Lower lobe of right lung (tissue), 2 donors: ENCODE results near the gene FAM184B. TPM values are rescaled to one million over a fixed set of nuclear protein-coding genes. Genes with fewer than 3 reads are reported as not detected.

Experiments used
- ATAC-seq, 2 donors: fragments of 200-7000 bp; cut with Tn5 transposase; one replicate each; pipeline ENCODE4 v1.9.1; 2020 to 2022; ENCODE audit warnings: mild to moderate bottlenecking in 2 of 2, moderate library complexity in 2 of 2
- DNase-seq: peaks from one replicate; pipeline ENCODE4 v3.0.0-alpha.2; 2020
- H3K27ac ChIP-seq: fragments of 200-600 bp; one replicate; pipeline ENCODE4 v1.8.0; 2022
- H3K27me3 ChIP-seq: fragments of 200-600 bp; one replicate; pipeline ENCODE4 v1.8.0; 2022; ENCODE audit warnings: low read depth
- H3K36me3 ChIP-seq: fragments of 200-600 bp; one replicate; pipeline ENCODE4 v1.8.0; 2022; ENCODE audit warnings: mild to moderate bottlenecking
- H3K4me1 ChIP-seq: fragments of 200-600 bp; one replicate; pipeline ENCODE4 v1.8.0; 2022
- H3K4me3 ChIP-seq: fragments of 200-600 bp; one replicate; pipeline ENCODE4 v1.8.0; 2022; ENCODE audit warnings: mild to moderate bottlenecking
- H3K9me3 ChIP-seq: fragments of 200-600 bp; one replicate; pipeline ENCODE4 v1.8.0; 2022
- intact Hi-C: fragments of 100-400 bp; cut with DNase I; formaldehyde crosslinking; loops from one replicate; pipeline ENCODE4 v1.11.0; 2022
- total RNA-seq: library from RNA; stranded (reverse); fragmentation: NEBNext Ultra II Directional; extraction: Animal tissue kit (Norgen Biotek cat#: 25700); gene quantifications from one replicate; pipeline ENCODE4 v1.2.1, GENCODE V29; 2021
- TF ChIP-seq, protein P1 (sequence below): fragments of 200-600 bp; IDR thresholded peaks from one replicate; pipeline ENCODE4 v1.8.0; 2022; ENCODE audit warnings: antibody characterized with exemption, mild to moderate bottlenecking
- donor health status: DM: no; HTN: yes; CAD: no; lungs with severe emphysema.

Gene FAM184B
- total RNA-seq, 1 donor from 2014 or later: 0.24 TPM

GRCh38 chr4:17814140-17814539 lies 32.7 kb upstream of the FAM184B start:
- no peak for DNase-seq
- TF ChIP-seq, protein P1, sequence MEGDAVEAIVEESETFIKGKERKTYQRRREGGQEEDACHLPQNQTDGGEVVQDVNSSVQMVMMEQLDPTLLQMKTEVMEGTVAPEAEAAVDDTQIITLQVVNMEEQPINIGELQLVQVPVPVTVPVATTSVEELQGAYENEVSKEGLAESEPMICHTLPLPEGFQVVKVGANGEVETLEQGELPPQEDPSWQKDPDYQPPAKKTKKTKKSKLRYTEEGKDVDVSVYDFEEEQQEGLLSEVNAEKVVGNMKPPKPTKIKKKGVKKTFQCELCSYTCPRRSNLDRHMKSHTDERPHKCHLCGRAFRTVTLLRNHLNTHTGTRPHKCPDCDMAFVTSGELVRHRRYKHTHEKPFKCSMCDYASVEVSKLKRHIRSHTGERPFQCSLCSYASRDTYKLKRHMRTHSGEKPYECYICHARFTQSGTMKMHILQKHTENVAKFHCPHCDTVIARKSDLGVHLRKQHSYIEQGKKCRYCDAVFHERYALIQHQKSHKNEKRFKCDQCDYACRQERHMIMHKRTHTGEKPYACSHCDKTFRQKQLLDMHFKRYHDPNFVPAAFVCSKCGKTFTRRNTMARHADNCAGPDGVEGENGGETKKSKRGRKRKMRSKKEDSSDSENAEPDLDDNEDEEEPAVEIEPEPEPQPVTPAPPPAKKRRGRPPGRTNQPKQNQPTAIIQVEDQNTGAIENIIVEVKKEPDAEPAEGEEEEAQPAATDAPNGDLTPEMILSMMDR: no peak
- H3K27me3 ChIP-seq: no peaks in the 10 kb centered on the region
- H3K27ac ChIP-seq: no peak overlapping the region
- no peaks in the 10 kb centered on the region for H3K9me3 ChIP-seq
- ATAC-seq: no peak
- intact Hi-C loops: loop anchor here (10.0 kb wide), 2 partner anchors 551 to 781 kb away; no protein-coding TSS in a partner anchor
- H3K4me1 ChIP-seq: peaks cover 13% of the 10 kb centered on the region
- no peaks in the 10 kb centered on the region for H3K36me3 ChIP-seq
- H3K4me3 ChIP-seq: no peak overlapping the region

GRCh38 chr4:17812801-17813200 lies 31.4 kb upstream of the FAM184B start:
- TF ChIP-seq, protein P1: no peak
- ATAC-seq (no peak), DNase-seq (no peak)
- Histone ChIP-seq H3K27me3 (no peaks in the 10 kb centered on the region), H3K4me3 (no peak overlapping the region), H3K36me3 (no peaks in the 10 kb centered on the region), H3K9me3 (no peaks in the 10 kb centered on the region), H3K4me1 (peaks cover 26% of the 10 kb centered on the region), H3K27ac (no peak overlapping the region)
- intact Hi-C loops: loop anchor here (10.0 kb wide), 2 partner anchors 552 to 782 kb away; no protein-coding TSS in a partner anchor

DNA sequence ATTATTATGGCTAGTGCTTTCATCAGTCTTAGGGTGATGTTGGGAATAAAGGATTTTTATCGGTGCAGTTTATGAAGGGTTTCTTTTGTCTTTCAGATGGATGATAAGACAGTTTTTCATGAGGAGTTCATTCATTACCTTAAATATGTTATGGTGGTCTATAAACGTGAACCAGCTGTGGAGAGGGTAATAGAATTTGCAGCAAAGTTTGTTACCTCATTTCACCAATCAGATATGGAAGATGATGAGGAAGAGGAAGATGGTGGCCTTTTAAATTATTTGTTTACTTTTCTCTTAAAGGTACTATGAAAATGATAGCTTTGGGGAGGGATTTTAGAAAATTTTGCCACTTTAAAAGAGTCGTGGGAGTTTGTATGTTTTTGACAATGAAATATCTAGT lies 30.7 kb upstream of the FAM184B start:
- no peaks in the 10 kb centered on the region for H3K27me3 ChIP-seq
- no peaks in the 10 kb centered on the region for H3K9me3 ChIP-seq
- TF ChIP-seq, protein P1: no peak
- ATAC-seq (no peak), DNase-seq (no peak)
- intact Hi-C loops: loop anchor here (10.0 kb wide), 2 partner anchors 553 to 783 kb away; no protein-coding TSS in a partner anchor
- H3K4me3 ChIP-seq: no peak overlapping the region
- no peaks in the 10 kb centered on the region for H3K36me3 ChIP-seq
- H3K27ac ChIP-seq: no peak overlapping the region
- H3K4me1 ChIP-seq: peaks cover 33% of the 10 kb centered on the region

GRCh38 chr4:17811078-17811603 lies 29.7 kb upstream of the FAM184B start:
- ATAC-seq (peak; percentile 19 to 21), DNase-seq (no peak)
- Histone ChIP-seq H3K9me3 (no peaks in the 10 kb centered on the region), H3K27me3 (no peaks in the 10 kb centered on the region), H3K27ac (no peak overlapping the region), H3K36me3 (no peaks in the 10 kb centered on the region), H3K4me1 (peaks cover 42% of the 10 kb centered on the region), H3K4me3 (peak overlapping the region; percentile 79)
- intact Hi-C loops: loop anchor here (10.0 kb wide), 2 partner anchors 554 to 784 kb away; no protein-coding TSS in a partner anchor
- TF ChIP-seq, protein P1: no peak

DNA sequence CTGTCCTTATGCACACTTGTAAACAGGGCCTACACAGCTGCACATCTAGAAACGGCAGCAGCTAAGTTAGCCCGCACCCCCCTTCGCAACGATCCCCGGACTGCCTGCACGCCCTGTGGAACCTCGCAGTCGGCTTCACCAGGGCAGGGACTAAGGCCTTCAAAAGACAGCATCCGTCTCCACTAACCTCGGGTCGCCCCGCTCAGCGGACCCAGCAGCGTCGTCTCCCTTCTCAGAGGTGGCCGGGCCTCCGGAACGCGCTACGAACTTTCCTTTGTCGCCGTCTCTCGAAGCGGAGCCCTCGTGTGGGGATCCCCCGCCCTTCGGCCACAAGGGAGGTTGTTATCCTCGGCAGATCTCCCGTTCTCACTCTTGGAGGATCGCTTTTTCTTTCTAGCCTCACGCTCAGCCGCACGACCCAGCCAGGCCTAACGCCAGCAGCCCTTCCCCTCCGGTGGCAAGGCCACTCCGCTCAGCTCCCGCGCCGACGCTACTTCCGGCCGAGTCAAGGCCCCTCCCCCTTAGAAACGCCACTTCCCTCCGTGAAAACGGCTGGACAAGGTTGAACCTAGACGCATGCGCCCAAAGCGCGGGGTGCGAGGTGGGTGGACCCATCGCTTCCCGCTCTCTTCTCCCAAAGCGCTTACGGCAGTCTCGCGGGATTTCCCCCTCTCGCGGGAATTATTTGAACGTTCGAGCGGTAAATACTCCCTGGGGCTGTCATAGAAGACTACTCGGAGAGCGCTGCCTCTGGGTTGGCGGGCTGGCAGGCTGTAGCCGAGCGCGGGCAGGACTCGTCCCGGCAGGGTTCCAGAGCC lies 29.0 kb upstream of the FAM184B start, which contains the start of the genes DCAF16 and NCAPG:
Gene DCAF16 (minus strand): TSS at position 498 of the 818 bp plus-strand sequence. CDS start 6,616 bp downstream, outside the sequence.
Gene NCAPG (plus strand): TSS at position 720 of the 818 bp plus-strand sequence. CDS start 99 bp downstream, outside the sequence.
- intact Hi-C loops: loop anchor here (10.0 kb wide), 2 partner anchors 554 to 784 kb away; no protein-coding TSS in a partner anchor
- H3K4me1 ChIP-seq: peaks cover 48% of the 10 kb centered on the region

More for the DNA sequence above, 29.0 kb upstream of the FAM184B start, which contains the start of the genes DCAF16 and NCAPG:
- TF ChIP-seq, protein P1: no peak
- Histone ChIP-seq H3K9me3 (no peaks in the 10 kb centered on the region), H3K36me3 (no peaks in the 10 kb centered on the region), H3K4me3 (peak within 1 kb of the TSS; percentile 79), H3K27me3 (no peaks in the 10 kb centered on the region), H3K27ac (peak within 1 kb of the TSS; percentile 96)
- ATAC-seq (peak; percentile 100), DNase-seq (peak; percentile 99)
